OCI-LY3 (cell line): ENCODE data around the gene APOLD1.
A peak's percentile ranks its signal among the peaks of the same experiment; 100 is the strongest.
"Not testable (repeated sequence)": the region's sequence is repeated elsewhere in the genome, so short reads cannot be mapped to it uniquely, and the experiment has no call there.

ENCODE experiments used
- H2AFZ ChIP-seq: fragments of 200-600, 300-600 bp; shearing (Covaris generic); 2 replicates; pipeline ENCODE4 v1.6.0; 2014; ENCODE audit warnings: antibody characterized with exemption, low read depth, low read length
- H3K27ac ChIP-seq: fragments of 200-600, 300-600 bp; sonication (generic); 2 replicates; pipeline ENCODE4 v1.5.1; 2014; ENCODE audit warnings: mild to moderate bottlenecking, low read length, moderate library complexity, mixed read lengths
- H3K27me3 ChIP-seq: fragments of 200-600, 300-600 bp; sonication (generic); 2 replicates; pipeline ENCODE4 v1.6.1; 2014; ENCODE audit warnings: low read depth, low read length, mixed read lengths
- H3K36me3 ChIP-seq: fragments of 200-600, 300-600 bp; sonication (generic); replicated peaks from 2 replicates; pipeline ENCODE3; 2014; ENCODE audit warnings: low read depth, low read length, mixed read lengths
- H3K4me1 ChIP-seq: fragments of 300-600, 200-600 bp; sonication (generic); 2 replicates; pipeline ENCODE4 v1.6.1; 2014; ENCODE audit warnings: low read length, mixed read lengths
- H3K4me2 ChIP-seq: fragments of 200-600, 300-600 bp; sonication (generic); 2 replicates; pipeline ENCODE4 v1.6.1; 2014; ENCODE audit warnings: low read length, mixed read lengths
- H3K4me3 ChIP-seq: fragments of 300-600, 200-600 bp; sonication (generic); 2 replicates; pipeline ENCODE4 v1.5.1; 2014; ENCODE audit warnings: antibody characterized with exemption, mild to moderate bottlenecking, low read length, moderate library complexity
- H3K79me2 ChIP-seq: fragments of 300-600, 200-600 bp; shearing (Covaris generic); 2 replicates; pipeline ENCODE4 v1.6.1; 2014; ENCODE audit warnings: mild to moderate bottlenecking, low read length, mixed read lengths
- H3K9ac ChIP-seq: fragments of 300-600, 200-600 bp; shearing (Covaris generic); 2 replicates; pipeline ENCODE4 v1.6.0; 2014; ENCODE audit warnings: mild to moderate bottlenecking, low read length, moderate library complexity
- H3K9me3 ChIP-seq: fragments of 200-600, 300-600 bp; shearing (Covaris generic); 2 replicates; pipeline ENCODE4 v1.6.1; 2014; ENCODE audit warnings: low read length, mixed read lengths; ENCODE audit not compliant: insufficient read depth
- H4K20me1 ChIP-seq: fragments of 200-600, 300-600 bp; sonication (generic); 2 replicates; pipeline ENCODE4 v1.6.1; 2016; ENCODE audit warnings: low read length, mixed read lengths; ENCODE audit not compliant: insufficient read depth
- CTCF ChIP-seq: fragments of 200-600, 300-600 bp; sonication (generic); IDR thresholded peaks from 2 replicates; pipeline ENCODE4 v1.5.1; 2014; ENCODE audit warnings: antibody characterized with exemption, low read length, low read depth
- EZH2phosphoT487 ChIP-seq: fragments of 200-600 bp; shearing (Covaris generic); IDR thresholded peaks from 2 replicates; pipeline ENCODE4 v1.6.1; 2018; ENCODE audit warnings: antibody characterized with exemption, mixed run types, low read depth

Gene APOLD1, protein sequence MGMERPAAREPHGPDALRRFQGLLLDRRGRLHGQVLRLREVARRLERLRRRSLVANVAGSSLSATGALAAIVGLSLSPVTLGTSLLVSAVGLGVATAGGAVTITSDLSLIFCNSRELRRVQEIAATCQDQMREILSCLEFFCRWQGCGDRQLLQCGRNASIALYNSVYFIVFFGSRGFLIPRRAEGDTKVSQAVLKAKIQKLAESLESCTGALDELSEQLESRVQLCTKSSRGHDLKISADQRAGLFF

DNA sequence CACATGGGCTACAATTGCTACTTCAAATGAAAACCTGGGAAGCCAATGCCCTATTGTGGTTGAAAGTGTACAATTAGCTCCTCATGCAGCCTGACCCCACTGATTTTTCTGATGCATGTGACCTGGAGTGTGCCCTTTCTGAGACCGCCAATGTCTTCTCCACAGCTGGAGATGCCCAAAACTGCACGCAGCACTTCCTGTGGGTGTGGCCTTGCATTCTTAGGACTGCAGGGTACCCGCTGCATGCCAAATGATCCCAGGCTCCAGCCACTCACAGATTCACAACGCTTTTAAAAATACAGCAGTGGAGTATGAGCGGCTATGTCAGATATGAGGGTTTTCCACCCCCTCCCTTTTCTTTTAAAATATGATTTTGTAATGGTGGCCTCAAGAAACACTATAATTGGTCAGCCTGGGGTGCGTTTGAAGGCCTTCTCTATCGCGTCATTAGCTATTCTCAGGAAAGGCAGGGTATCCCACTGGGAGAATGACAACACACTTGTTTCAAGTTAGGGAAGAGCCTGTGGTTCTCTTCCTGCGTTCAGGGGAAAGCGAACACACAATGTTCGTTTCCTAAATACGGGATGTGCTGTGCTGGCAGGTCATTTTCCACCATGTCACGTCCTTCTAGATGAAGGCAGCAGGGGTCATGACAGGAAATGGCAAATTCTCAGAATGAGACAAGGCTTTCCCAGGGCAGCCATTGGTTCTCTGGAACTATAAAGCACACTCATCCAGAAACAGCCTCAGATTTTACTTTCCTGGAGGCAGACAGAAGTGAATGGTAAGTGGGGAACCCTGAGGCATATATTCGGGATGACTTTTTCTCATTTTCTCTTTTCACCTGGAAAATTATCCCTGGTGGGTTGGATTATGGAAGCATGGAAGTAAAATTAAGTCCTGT is at the start of gene APOLD1:
APOLD1 (plus strand) TSS at position 749 of the 904 bp plus-strand sequence; CDS start at position 782, 33 bp downstream.
- peak within 1 kb of the TSS; percentile 73 for H3K9ac ChIP-seq
- H3K27me3 ChIP-seq, result peaks cover 9% of the 10 kb centered on the region
- no peaks in the 10 kb centered on the region for H3K79me2 ChIP-seq
- H4K20me1 ChIP-seq, result no peaks in the 10 kb centered on the region
- H3K4me2 ChIP-seq, result peak within 1 kb of the TSS; percentile 85
- H2AFZ ChIP-seq, result peak within 1 kb of the TSS; percentile 94
- H3K9me3 ChIP-seq, result no peaks in the 10 kb centered on the region
- H3K36me3 ChIP-seq, result no peaks in the 10 kb centered on the region
- no peak for TF ChIP-seq CTCF
- H3K27ac ChIP-seq, result no peak within 1 kb of the TSS
- H3K4me1 ChIP-seq, result peaks cover 26% of the 10 kb centered on the region
- peak within 1 kb of the TSS; percentile 82 for H3K4me3 ChIP-seq

DNA sequence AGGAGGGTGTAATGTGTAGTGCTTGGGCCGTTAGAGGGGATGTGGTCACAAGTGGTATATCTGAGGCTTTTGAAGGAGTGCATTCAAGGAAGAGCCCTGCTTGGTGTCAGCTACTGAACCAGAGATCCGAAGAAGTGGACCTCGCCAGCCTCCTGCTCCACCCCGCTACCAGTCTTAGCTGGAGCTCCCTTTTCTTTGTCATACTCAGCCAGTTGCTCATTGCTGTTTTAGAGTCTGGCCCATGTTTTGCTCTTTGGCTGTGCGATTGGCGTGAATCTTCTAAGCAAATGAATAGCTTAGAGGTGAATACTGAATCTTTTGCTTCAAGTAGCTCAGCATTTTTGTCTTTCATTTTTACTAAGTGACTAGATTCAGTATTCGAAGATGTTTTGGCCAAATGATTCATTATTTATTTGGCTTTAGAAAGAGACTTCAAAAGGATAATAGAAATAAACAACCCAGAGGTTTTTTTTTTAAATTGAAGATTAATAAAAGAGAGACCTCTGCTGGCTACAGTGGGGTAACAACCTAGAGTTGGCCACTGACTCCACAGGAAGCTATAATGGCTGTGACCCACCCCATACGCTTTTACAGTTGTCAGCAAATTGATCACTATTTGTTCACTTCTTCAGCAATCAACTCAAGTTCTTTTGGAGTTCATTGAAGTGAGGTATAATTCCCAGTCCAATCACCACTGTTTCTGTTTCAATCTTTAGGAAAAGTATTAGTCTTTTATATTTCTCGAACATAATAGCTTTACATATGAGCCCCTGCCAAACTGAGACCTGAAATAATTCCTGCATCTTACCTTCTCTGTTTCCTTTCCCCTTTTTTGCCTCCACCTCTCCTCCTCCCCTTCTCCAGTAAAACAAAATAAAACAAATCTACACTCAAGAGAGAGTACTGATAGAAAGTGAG is 48.4 kb upstream of the APOLD1 start:
- TF ChIP-seq EZH2phosphoT487 (no peak), CTCF (peak; percentile 66)
- peak overlapping the region; percentile 33; the same call in 1 of the 2 replicates for H2AFZ ChIP-seq
- H3K4me2 ChIP-seq, result peak overlapping the region; percentile 68
- peak overlapping the region; percentile 25; the same call in 1 of the 2 replicates for H3K9ac ChIP-seq
- H4K20me1 ChIP-seq, result no peaks in the 10 kb centered on the region
- H3K4me3 ChIP-seq, result peak overlapping the region; percentile 55
- H3K27me3 ChIP-seq, result no peaks in the 10 kb centered on the region
- no peak overlapping the region for H3K27ac ChIP-seq
- no peaks in the 10 kb centered on the region for H3K79me2 ChIP-seq
- no peaks in the 10 kb centered on the region for H3K9me3 ChIP-seq
- peaks cover 9% of the 10 kb centered on the region for H3K4me1 ChIP-seq
- H3K36me3 ChIP-seq, result no peaks in the 10 kb centered on the region

DNA sequence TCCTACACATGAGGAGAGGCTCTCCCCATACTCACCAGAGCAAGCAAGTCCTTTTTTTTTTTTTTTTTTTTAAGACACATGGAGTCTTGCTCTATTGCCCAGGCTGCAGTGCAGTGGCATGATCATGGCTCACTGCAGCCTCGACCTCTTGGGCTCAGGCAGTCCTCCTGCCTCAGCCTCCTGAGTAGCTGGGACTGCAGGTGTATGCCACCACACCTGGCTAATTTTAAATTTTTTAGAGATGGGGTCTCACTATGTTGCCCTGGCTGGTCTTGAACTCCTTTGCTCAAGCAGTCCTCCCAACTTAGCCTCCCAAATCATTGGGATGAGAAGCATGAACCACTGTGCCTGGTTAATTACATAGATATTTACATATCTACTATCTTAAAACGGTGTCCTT is 47.3 kb upstream of the APOLD1 start:
- H3K4me3 ChIP-seq, H2AFZ ChIP-seq, H3K27me3 ChIP-seq, H3K36me3 ChIP-seq, H3K4me1 ChIP-seq, H4K20me1 ChIP-seq, H3K9ac ChIP-seq, H3K79me2 ChIP-seq, H3K4me2 ChIP-seq, H3K9me3 ChIP-seq, H3K27ac ChIP-seq: not testable (repeated sequence)

GRCh38 chr12:12741660-12742059 is 43.8 kb upstream of the APOLD1 start:
- Histone ChIP-seq H3K4me3 (no peak overlapping the region), H4K20me1 (no peaks in the 10 kb centered on the region), H3K9ac (no peak overlapping the region), H3K27me3 (no peaks in the 10 kb centered on the region), H3K4me2 (no peak overlapping the region), H3K27ac (no peak overlapping the region), H3K9me3 (no peaks in the 10 kb centered on the region), H2AFZ (no peak overlapping the region), H3K79me2 (no peaks in the 10 kb centered on the region), H3K36me3 (no peaks in the 10 kb centered on the region), H3K4me1 (peaks cover 7% of the 10 kb centered on the region)
- TF ChIP-seq CTCF (no peak), EZH2phosphoT487 (no peak)
